Mesendoderm (in vitro differentiated cells): ENCODE results near the gene FGFR4. TPM values are rescaled to one million over a fixed set of nuclear protein-coding genes. Genes with fewer than 3 reads are reported as not detected.

Experiments used
- DNase-seq: peaks from one replicate; pipeline ENCODE4 v3.0.0; 2013
- H2AK5ac ChIP-seq: 2 replicates; pipeline ENCODE4 v1.6.1; 2013; ENCODE audit warnings: low read length, inconsistent platforms
- H2BK120ac ChIP-seq: 2 replicates; pipeline ENCODE4 v1.6.1; 2013; ENCODE audit warnings: low read depth, mild to moderate bottlenecking, low read length, moderate library complexity, mixed read lengths
- H2BK15ac ChIP-seq: replicated peaks from 2 replicates; pipeline ENCODE4 v1.6.1; 2013; ENCODE audit warnings: low read depth, mild to moderate bottlenecking, moderate library complexity
- H2BK5ac ChIP-seq: 2 replicates; pipeline ENCODE4 v1.6.1; 2013; ENCODE audit warnings: low read length, inconsistent platforms
- H3K18ac ChIP-seq: 2 replicates; pipeline ENCODE4 v1.6.1; 2013; ENCODE audit warnings: mild to moderate bottlenecking, low read length, mixed read lengths
- H3K23ac ChIP-seq: one replicate; pipeline ENCODE4 v1.6.1; 2013; ENCODE audit warnings: low read length
- H3K27ac ChIP-seq: 2 replicates; pipeline ENCODE4 v1.5.1; 2013; ENCODE audit warnings: low read depth, mild to moderate bottlenecking, inconsistent platforms, low read length, moderate library complexity
- H3K27me3 ChIP-seq: 2 replicates; pipeline ENCODE4 v1.6.1; 2013; ENCODE audit warnings: low read length, control low read depth, mild to moderate bottlenecking, inconsistent platforms; ENCODE audit not compliant: insufficient read depth, poor library complexity
- H3K36me3 ChIP-seq: 2 replicates; pipeline ENCODE4 v1.6.1; 2013; ENCODE audit warnings: low read length, inconsistent platforms; ENCODE audit not compliant: control insufficient read depth, insufficient read depth
- H3K4ac ChIP-seq: one replicate; pipeline ENCODE4 v1.6.1; 2013; ENCODE audit warnings: low read depth, mild to moderate bottlenecking, low read length, moderate library complexity
- H3K4me1 ChIP-seq: 2 replicates; pipeline ENCODE4 v1.6.1; 2013; ENCODE audit warnings: low read depth, low read length, inconsistent platforms; ENCODE audit not compliant: control insufficient read depth
- H3K4me2 ChIP-seq: 2 replicates; pipeline ENCODE4 v1.6.1; 2013; ENCODE audit warnings: low read length
- H3K4me3 ChIP-seq: 2 replicates; pipeline ENCODE4 v1.5.1; 2013; ENCODE audit warnings: mild to moderate bottlenecking, low read length
- H3K56ac ChIP-seq: one replicate; pipeline ENCODE4 v1.6.1; 2013; ENCODE audit warnings: low read length
- H3K79me1 ChIP-seq: 2 replicates; pipeline ENCODE4 v1.6.1; 2013; ENCODE audit warnings: low read length, inconsistent platforms
- H3K79me2 ChIP-seq: 2 replicates; pipeline ENCODE4 v1.6.1; 2013; ENCODE audit warnings: mild to moderate bottlenecking, low read length; ENCODE audit not compliant: control insufficient read depth, insufficient read depth
- H3K9ac ChIP-seq: 2 replicates; pipeline ENCODE4 v1.6.1; 2013; ENCODE audit warnings: low read length, inconsistent platforms
- H4K5ac ChIP-seq: one replicate; pipeline ENCODE4 v1.6.1; 2013; ENCODE audit warnings: low read length
- H4K8ac ChIP-seq: one replicate; pipeline ENCODE4 v1.6.1; 2013; ENCODE audit warnings: low read depth, mild to moderate bottlenecking, control low read depth, low read length, moderate library complexity
- WGBS: extraction: QIAGEN DNeasy Blood & Tissue Kit; methylation state at CpG from one replicate; pipeline ENCODE4 v1.1.7; 2013; ENCODE audit warnings: low lambda C conversion rate, missing lambda C conversion rate; ENCODE audit not compliant: insufficient coverage; ENCODE audit errors: extremely low coverage; 5-methylcytosine and 5-hydroxymethylcytosine counted together
- polyA plus RNA-seq, 2 experiments: library from polyadenylated mRNA; stranded (reverse); fragments of 200-250 nt; gene quantifications; one replicate each; pipeline ENCODE4 v1.2.3, GENCODE V29; 2013

Gene FGFR4
- 28.8 TPM for polyA plus RNA-seq (2013, experiment 1 of 2)
- 30.0 TPM for polyA plus RNA-seq (2013, experiment 2 of 2)

GRCh38 chr5:177086654-177087397, at the start of gene FGFR4:
TSS of gene FGFR4 (plus strand) at chr5:177086915. CDS start at chr5:177089603, 2,688 bp downstream.
- Histone ChIP-seq H3K79me2 (no peaks in the 10 kb centered on the region), H3K27me3 (no peaks in the 10 kb centered on the region), H3K4me3 (peak within 1 kb of the TSS; percentile 68), H3K27ac (no peak within 1 kb of the TSS), H3K4me2 (peak within 1 kb of the TSS; percentile 74), H3K56ac (peak within 1 kb of the TSS; percentile 96), H2BK5ac (peak within 1 kb of the TSS; percentile 30), H3K79me1 (peaks cover 6% of the 10 kb centered on the region), H4K8ac (no peak within 1 kb of the TSS), H3K4ac (peak within 1 kb of the TSS; percentile 20), H3K36me3 (no peaks in the 10 kb centered on the region), H3K4me1 (peaks cover 6% of the 10 kb centered on the region), H3K23ac (peak within 1 kb of the TSS; percentile 48), H2BK120ac (no peak within 1 kb of the TSS), H2BK15ac (no peak within 1 kb of the TSS), H2AK5ac (no peak within 1 kb of the TSS), H3K18ac (peak within 1 kb of the TSS; percentile 33), H4K5ac (no peak within 1 kb of the TSS), H3K9ac (peak within 1 kb of the TSS; percentile 87)
- peak; percentile 91 for DNase-seq
- WGBS, result no CpG with 5 or more reads among the region's 68 CpGs

GRCh38 chr5:177036921-177037320, 49.8 kb upstream of the FGFR4 start:
- Histone ChIP-seq H2BK15ac (no peak overlapping the region), H3K9ac (no peak overlapping the region), H3K4me1 (peaks cover 6% of the 10 kb centered on the region), H2BK5ac (no peak overlapping the region), H4K5ac (no peak overlapping the region), H2AK5ac (no peak overlapping the region), H3K79me1 (peaks cover 15% of the 10 kb centered on the region), H2BK120ac (no peak overlapping the region), H3K27me3 (no peaks in the 10 kb centered on the region), H3K23ac (no peak overlapping the region), H3K4me3 (no peak overlapping the region), H3K4me2 (no peak overlapping the region), H3K4ac (no peak overlapping the region), H3K18ac (no peak overlapping the region), H3K79me2 (peaks cover 5% of the 10 kb centered on the region), H3K36me3 (peaks cover 3% of the 10 kb centered on the region), H3K56ac (no peak overlapping the region), H3K27ac (no peak overlapping the region), H4K8ac (no peak overlapping the region)
- DNase-seq, result no peak
- WGBS, result no CpG with 5 or more reads among the region's 5 CpGs

- Histone ChIP-seq H3K4ac (no peak overlapping the region), H3K79me2 (peaks cover 3% of the 10 kb centered on the region), H2BK5ac (no peak overlapping the region), H2BK120ac (no peak overlapping the region), H2AK5ac (no peak overlapping the region), H3K36me3 (peaks cover 3% of the 10 kb centered on the region), H3K18ac (no peak overlapping the region), H3K4me2 (no peak overlapping the region), H2BK15ac (no peak overlapping the region), H3K4me1 (peaks cover 6% of the 10 kb centered on the region), H3K27me3 (no peaks in the 10 kb centered on the region), H3K23ac (no peak overlapping the region), H3K9ac (no peak overlapping the region), H4K5ac (no peak overlapping the region), H3K79me1 (peaks cover 8% of the 10 kb centered on the region), H3K27ac (no peak overlapping the region), H3K4me3 (no peak overlapping the region), H3K56ac (no peak overlapping the region), H4K8ac (no peak overlapping the region)
- whole genome bisulfite sequencing, result no CpG with 5 or more reads among the region's 3 CpGs
- DNase-seq, result no peak
Measured at GRCh38 chr5:177040814-177041420, 45.8 kb upstream of the FGFR4 start.

- H3K18ac ChIP-seq, result no peak overlapping the region
- H3K4me3 ChIP-seq, result no peak overlapping the region
- H3K79me1 ChIP-seq, result peaks cover 5% of the 10 kb centered on the region
- H2BK15ac ChIP-seq, result no peak overlapping the region
- H2AK5ac ChIP-seq, result no peak overlapping the region
- H2BK5ac ChIP-seq, result no peak overlapping the region
- no peak overlapping the region for H3K56ac ChIP-seq
- peaks cover 3% of the 10 kb centered on the region for H3K36me3 ChIP-seq
- no peak overlapping the region for H2BK120ac ChIP-seq
- H4K5ac ChIP-seq, result no peak overlapping the region
- no peak overlapping the region for H3K4me2 ChIP-seq
- WGBS, result no CpG with 5 or more reads among the region's 2 CpGs
- H3K23ac ChIP-seq, result no peak overlapping the region
- H3K27me3 ChIP-seq, result no peaks in the 10 kb centered on the region
- no peak overlapping the region for H3K27ac ChIP-seq
- no peak overlapping the region for H4K8ac ChIP-seq
- no peaks in the 10 kb centered on the region for H3K4me1 ChIP-seq
- H3K79me2 ChIP-seq, result peaks cover 2% of the 10 kb centered on the region
- no peak for DNase-seq
- H3K9ac ChIP-seq, result no peak overlapping the region
- no peak overlapping the region for H3K4ac ChIP-seq
Measured at GRCh38 chr5:177041936-177042335, 44.8 kb upstream of the FGFR4 start.

GRCh38 chr5:177043114-177043513, 43.6 kb upstream of the FGFR4 start:
- no peak overlapping the region for H2BK120ac ChIP-seq
- no CpG with 5 or more reads among the region's 6 CpGs for WGBS

More at GRCh38 chr5:177043114-177043513, 43.6 kb upstream of the FGFR4 start:
- no peak overlapping the region for H4K8ac ChIP-seq
- no peaks in the 10 kb centered on the region for H3K79me2 ChIP-seq
- H3K9ac ChIP-seq, result no peak overlapping the region
- H3K27ac ChIP-seq, result no peak overlapping the region
- H3K36me3 ChIP-seq, result peaks cover 3% of the 10 kb centered on the region
- H2BK5ac ChIP-seq, result no peak overlapping the region
- H3K18ac ChIP-seq, result no peak overlapping the region
- no peaks in the 10 kb centered on the region for H3K79me1 ChIP-seq
- no peaks in the 10 kb centered on the region for H3K27me3 ChIP-seq
- H2BK15ac ChIP-seq, result no peak overlapping the region
- H2AK5ac ChIP-seq, result no peak overlapping the region
- H4K5ac ChIP-seq, result no peak overlapping the region
- no peaks in the 10 kb centered on the region for H3K4me1 ChIP-seq
- no peak overlapping the region for H3K4me2 ChIP-seq
- H3K4ac ChIP-seq, result no peak overlapping the region
- no peak overlapping the region for H3K56ac ChIP-seq
- DNase-seq, result no peak
- no peak overlapping the region for H3K4me3 ChIP-seq
- no peak overlapping the region for H3K23ac ChIP-seq
